ENCODE data around the gene USB1. TPM values are rescaled to one million over a fixed set of nuclear protein-coding genes. Genes with fewer than 3 reads are reported as not detected.

Gene USB1
- total and polyA plus RNA-seq, 2 experiments from 2014 or later: 18.2 to 47.7 TPM

DNA sequence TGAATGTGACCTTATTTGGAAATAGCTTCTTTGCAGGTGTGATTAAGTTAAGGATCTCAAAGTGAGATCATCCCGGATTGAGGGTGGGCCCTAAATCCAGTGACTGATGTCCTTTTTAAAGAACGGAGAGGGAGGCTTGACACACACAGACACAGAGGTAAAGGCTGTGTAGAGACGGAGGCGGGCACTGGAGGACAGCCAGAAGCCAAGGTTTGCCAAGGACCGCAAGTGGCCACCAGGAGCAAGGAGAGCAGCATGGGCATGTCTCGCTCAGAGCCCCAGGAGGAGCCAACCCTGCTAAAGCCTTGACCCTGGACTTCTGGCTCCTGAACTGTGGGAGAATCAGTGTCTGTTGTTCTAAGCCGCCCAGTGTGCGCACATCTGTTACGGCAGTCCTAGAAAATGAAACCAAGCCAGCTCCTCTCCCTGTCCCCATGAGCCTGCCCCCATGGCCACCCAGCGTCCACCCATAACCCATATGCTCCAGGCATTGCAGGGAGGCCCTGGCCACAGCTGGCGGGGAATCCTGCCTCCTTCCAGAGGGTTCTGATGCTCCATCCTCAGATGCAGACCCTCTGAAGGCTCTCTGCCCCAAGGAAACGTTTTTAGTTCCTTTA, 45.5 kb upstream of the USB1 start:
- no peaks in the 10 kb centered on the region for H3K9me3 ChIP-seq (ENCODE audit: low read depth)
- DNase-seq (ENCODE audit: low spot score): no peak
- H3K79me2 ChIP-seq: no peaks in the 10 kb centered on the region
- no peak overlapping the region for H3K4me2 ChIP-seq
- no peaks in the 10 kb centered on the region for H4K20me1 ChIP-seq (ENCODE audit: insufficient read depth, poor library complexity, severe bottlenecking)
- H3K4me3 ChIP-seq: no peak overlapping the region
- H3K27ac ChIP-seq: no peak overlapping the region
- H3K4me1 ChIP-seq (ENCODE audit: insufficient read depth): no peaks in the 10 kb centered on the region
- TF ChIP-seq EZH2phosphoT487 (IDR thresholded peaks at IDR 0.05; ENCODE audit: low read depth, severe bottlenecking, unreplicated experiment) (no peak), EZH2 (IDR thresholded peaks at IDR 0.05; ENCODE audit: borderline replicate concordance) (no peak)
- TF ChIP-seq, protein P1, sequence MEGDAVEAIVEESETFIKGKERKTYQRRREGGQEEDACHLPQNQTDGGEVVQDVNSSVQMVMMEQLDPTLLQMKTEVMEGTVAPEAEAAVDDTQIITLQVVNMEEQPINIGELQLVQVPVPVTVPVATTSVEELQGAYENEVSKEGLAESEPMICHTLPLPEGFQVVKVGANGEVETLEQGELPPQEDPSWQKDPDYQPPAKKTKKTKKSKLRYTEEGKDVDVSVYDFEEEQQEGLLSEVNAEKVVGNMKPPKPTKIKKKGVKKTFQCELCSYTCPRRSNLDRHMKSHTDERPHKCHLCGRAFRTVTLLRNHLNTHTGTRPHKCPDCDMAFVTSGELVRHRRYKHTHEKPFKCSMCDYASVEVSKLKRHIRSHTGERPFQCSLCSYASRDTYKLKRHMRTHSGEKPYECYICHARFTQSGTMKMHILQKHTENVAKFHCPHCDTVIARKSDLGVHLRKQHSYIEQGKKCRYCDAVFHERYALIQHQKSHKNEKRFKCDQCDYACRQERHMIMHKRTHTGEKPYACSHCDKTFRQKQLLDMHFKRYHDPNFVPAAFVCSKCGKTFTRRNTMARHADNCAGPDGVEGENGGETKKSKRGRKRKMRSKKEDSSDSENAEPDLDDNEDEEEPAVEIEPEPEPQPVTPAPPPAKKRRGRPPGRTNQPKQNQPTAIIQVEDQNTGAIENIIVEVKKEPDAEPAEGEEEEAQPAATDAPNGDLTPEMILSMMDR (IDR thresholded peaks at IDR 0.05; ENCODE audit: poor library complexity): no peak
- WGBS (ENCODE audit: low lambda C conversion rate, missing lambda C conversion rate): 88% methylated on average over 12 of the region's 12 CpGs
- no peaks in the 10 kb centered on the region for H3K9me2 ChIP-seq (replicated peaks; ENCODE audit: insufficient read depth)
- no peak overlapping the region for H2AFZ ChIP-seq
- H3K27me3 ChIP-seq: no peaks in the 10 kb centered on the region
- no peaks in the 10 kb centered on the region for H3K36me3 ChIP-seq (replicated peaks; ENCODE audit: insufficient read depth, low read depth)

DNA sequence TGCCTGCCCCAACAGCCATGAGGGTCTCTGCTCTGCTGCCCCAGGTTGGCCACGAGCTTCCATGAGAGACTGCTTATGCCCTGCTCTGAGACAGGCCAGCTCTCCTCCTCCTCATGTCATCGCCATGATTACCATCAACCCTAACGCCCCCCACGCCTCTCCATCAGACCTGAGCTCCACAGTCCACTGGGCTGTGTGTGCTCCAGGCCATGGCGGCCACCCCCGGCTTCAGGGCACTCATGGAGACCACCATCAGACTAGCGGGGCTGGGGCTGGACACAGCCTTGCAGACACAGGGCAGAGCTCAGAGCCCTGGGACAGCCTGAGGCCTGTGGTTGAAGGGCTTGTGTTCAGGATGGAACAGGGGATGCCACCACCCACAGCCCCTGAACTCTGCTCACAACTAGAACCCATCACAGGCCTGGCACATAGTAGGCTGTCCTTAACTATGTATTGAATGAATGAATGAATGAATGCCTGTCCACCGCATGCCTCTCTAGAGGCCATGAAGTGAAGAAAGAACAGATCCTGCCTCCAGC, 44.9 kb upstream of the USB1 start:
- H3K4me3 ChIP-seq: no peak overlapping the region
- TF ChIP-seq, protein P1 (IDR thresholded peaks at IDR 0.05; ENCODE audit: poor library complexity): no peak
- no peak for TF ChIP-seq EZH2 (IDR thresholded peaks at IDR 0.05; ENCODE audit: borderline replicate concordance)
- TF ChIP-seq EZH2phosphoT487 (IDR thresholded peaks at IDR 0.05; ENCODE audit: low read depth, severe bottlenecking, unreplicated experiment): no peak
- H3K9me2 ChIP-seq (replicated peaks; ENCODE audit: insufficient read depth): no peaks in the 10 kb centered on the region
- no peaks in the 10 kb centered on the region for H3K27me3 ChIP-seq
- no peaks in the 10 kb centered on the region for H3K9me3 ChIP-seq (ENCODE audit: low read depth)
- no peaks in the 10 kb centered on the region for H3K36me3 ChIP-seq (replicated peaks; ENCODE audit: insufficient read depth, low read depth)
- no peak overlapping the region for H3K4me2 ChIP-seq
- H2AFZ ChIP-seq: no peak overlapping the region
- H3K4me1 ChIP-seq (ENCODE audit: insufficient read depth): no peaks in the 10 kb centered on the region
- no peaks in the 10 kb centered on the region for H4K20me1 ChIP-seq (ENCODE audit: insufficient read depth, poor library complexity, severe bottlenecking)
- H3K79me2 ChIP-seq: no peaks in the 10 kb centered on the region
- 93% methylated on average over 8 of the region's 8 CpGs for WGBS (ENCODE audit: low lambda C conversion rate, missing lambda C conversion rate)
- no peak for DNase-seq (ENCODE audit: low spot score)
- no peak overlapping the region for H3K27ac ChIP-seq

DNA sequence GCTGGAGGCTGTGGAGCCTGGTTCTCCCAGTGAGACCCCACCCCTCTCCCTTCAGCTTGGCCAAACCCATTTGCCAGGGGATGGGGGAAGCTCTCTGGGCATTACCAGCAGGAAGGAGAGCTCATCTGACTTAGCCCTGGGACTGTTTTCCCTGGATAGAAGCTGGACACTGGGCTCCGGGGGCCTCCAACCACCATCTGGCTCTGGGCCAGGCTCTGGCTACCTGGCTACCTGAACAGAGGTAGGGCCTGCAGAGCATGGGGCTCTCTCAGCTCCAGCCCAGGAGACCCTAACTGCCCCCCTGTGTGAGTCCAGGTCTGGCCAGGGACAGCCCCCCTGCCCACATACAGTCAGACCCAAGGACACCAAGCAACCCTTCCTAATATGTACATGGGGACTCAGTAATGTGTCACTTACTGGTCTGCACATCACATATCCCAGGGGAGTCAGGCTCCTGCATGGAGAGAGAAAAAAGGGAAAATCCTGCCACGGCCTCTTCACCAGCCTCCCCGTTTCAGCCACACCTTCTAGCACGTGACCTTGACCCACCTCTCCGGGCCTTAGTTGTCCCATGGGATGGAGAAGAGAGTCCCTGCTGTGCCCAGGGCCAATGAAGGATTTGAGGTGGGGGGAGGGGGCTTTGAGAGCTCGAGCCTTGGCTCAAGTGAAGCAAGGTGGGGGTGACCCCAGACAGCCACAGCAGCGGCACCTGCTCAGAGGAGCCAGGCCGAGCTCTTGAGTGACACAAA, 44.1 kb upstream of the USB1 start:
- TF ChIP-seq, protein P1 (IDR thresholded peaks at IDR 0.05; ENCODE audit: poor library complexity): no peak
- TF ChIP-seq EZH2 (IDR thresholded peaks at IDR 0.05; ENCODE audit: borderline replicate concordance) (no peak), EZH2phosphoT487 (IDR thresholded peaks at IDR 0.05; ENCODE audit: low read depth, severe bottlenecking, unreplicated experiment) (no peak)
- H2AFZ ChIP-seq: no peak overlapping the region
- DNase-seq (ENCODE audit: low spot score): no peak
- H3K9me2 ChIP-seq (replicated peaks; ENCODE audit: insufficient read depth): no peaks in the 10 kb centered on the region
- WGBS (ENCODE audit: low lambda C conversion rate, missing lambda C conversion rate): 64% methylated on average over 8 of the region's 8 CpGs
- H3K4me1 ChIP-seq (ENCODE audit: insufficient read depth): no peaks in the 10 kb centered on the region
- no peak overlapping the region for H3K4me2 ChIP-seq
- no peak overlapping the region for H3K27ac ChIP-seq
- no peaks in the 10 kb centered on the region for H3K9me3 ChIP-seq (ENCODE audit: low read depth)
- no peaks in the 10 kb centered on the region for H4K20me1 ChIP-seq (ENCODE audit: insufficient read depth, poor library complexity, severe bottlenecking)
- no peaks in the 10 kb centered on the region for H3K36me3 ChIP-seq (replicated peaks; ENCODE audit: insufficient read depth, low read depth)
- no peak overlapping the region for H3K4me3 ChIP-seq
- H3K27me3 ChIP-seq: no peaks in the 10 kb centered on the region
- H3K79me2 ChIP-seq: no peaks in the 10 kb centered on the region
